GM23248 (cell line): Measurements from ENCODE around the gene MLLT10.

Experiments used
- EZH2 ChIP-seq: fragments of 200-600 bp; sonication (generic); IDR thresholded peaks from 2 replicates; pipeline ENCODE4 v1.6.1; 2018; ENCODE audit warnings: antibody characterized with exemption, mild to moderate bottlenecking; ENCODE audit not compliant: insufficient read depth, poor library complexity, severe bottlenecking
- EZH2phosphoT487 ChIP-seq: fragments of 200-600 bp; sonication (generic); IDR thresholded peaks from 2 replicates; pipeline ENCODE4 v1.6.1; 2018; ENCODE audit warnings: antibody characterized with exemption, moderate library complexity, mild to moderate bottlenecking, low read depth; ENCODE audit not compliant: insufficient read depth

DNA sequence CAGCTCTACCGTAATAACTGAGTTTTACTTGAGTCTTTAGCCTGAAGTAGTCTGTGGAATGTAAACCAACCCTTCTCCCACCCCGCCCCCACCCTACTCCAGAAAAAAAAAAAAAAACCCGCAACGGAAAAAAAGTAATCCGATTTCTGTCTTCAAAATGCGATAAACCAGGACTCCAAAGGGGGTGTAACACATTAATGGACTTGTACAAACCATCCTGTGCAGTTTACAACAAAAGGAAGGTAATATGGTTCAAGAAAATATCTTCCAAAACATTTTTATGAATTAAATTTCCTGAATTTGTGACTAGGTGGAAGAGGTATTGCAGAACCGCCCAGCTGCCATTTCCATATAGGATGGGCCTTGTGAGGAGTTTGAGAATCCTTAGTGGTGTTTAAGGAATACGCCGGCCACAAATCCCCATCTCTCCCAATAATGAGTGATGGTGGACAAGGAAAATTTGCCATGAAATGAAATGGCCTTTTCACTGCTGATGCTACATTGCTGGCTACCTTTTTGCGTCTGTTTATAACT is 19.1 kb upstream of the MLLT10 start:
- TF ChIP-seq EZH2 (no peak), EZH2phosphoT487 (no peak)
